ENCODE results near the gene SPATA9. TPM values are rescaled to one million over a fixed set of nuclear protein-coding genes. Genes with fewer than 3 reads are reported as not detected.
"Not testable (repeated sequence)": the region's sequence is repeated elsewhere in the genome, so short reads cannot be mapped to it uniquely, and the experiment has no call there.

SPATA9 gene
- polyA plus RNA-seq, 4 donors = 1.1 to 2.3 (median 1.5) TPM

DNA sequence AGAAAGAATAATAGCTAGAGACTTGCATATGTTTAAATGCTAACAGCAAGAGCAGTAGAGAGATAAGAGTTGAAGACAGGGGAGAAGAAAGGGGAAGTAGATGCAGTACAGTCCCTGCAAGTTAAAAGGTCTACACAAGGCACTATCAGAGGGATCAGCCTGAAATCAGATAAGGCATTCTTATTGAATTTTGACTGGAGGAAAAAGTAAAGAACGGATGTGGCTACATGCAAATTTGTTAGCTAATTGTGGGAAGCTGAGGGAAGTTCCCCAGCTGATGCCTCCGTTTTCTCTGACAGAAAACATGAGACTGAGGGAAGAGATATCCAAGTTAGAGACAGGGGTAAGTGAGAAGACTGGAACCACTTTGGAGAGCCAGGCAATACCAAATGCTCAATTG is 35.4 kb upstream of the SPATA9 start:
- no peak for DNase-seq (ENCODE audit: low read depth in 4 of 4, low spot score in 3 of 4)

DNA sequence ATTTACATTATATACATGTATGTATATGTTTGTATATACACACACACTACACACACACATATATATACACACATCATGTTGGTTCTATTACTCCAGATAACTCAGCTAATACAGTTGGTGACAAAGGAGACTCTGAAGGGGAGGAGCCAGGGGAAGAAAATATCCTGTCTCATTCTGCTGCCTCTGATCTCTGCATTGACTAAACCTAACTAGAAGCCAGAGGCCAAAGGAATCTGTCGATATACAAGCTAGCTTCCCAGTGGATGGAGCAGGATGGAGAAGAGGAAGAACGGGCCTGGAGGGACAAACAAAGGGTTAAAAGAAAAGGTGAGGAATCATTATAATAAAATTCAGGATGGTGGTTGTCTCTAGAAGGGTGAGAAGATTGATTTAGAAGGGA is 34.6 kb upstream of the SPATA9 start:
- no peak for DNase-seq (ENCODE audit: low read depth in 4 of 4, low spot score in 3 of 4)

DNA sequence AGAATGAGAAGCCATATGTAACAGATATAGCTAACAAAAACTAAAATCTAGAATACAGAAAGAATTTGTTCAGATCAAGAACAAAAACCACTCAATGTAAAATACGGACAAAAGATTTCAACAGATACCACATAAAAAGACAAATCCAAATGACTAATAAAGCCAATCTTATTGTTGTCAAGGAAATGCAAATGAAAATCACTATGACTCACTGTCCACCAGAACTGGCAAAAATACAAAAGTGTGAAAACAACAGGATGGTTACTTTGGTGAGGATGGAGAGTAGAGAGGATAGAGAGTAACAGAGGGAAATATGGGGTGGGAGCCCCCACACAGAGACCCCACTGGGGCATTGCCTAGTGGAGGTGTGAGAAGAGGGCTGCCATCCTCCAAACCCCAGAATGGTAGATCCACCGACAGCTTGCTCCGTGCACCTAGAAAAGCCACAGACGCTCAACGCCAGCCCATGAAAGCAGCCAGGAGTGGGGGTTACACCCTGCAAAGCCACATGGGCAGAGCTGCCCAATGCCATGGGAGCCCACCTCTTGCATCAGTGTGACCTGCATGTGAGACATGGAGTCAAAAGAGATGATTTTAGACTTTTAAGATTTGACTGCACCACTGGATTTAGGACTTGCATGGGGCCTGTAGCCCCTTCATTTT is 33.1 kb upstream of the SPATA9 start:
- DNase-seq (ENCODE audit: low read depth in 4 of 4, low spot score in 3 of 4) = no peak

DNA sequence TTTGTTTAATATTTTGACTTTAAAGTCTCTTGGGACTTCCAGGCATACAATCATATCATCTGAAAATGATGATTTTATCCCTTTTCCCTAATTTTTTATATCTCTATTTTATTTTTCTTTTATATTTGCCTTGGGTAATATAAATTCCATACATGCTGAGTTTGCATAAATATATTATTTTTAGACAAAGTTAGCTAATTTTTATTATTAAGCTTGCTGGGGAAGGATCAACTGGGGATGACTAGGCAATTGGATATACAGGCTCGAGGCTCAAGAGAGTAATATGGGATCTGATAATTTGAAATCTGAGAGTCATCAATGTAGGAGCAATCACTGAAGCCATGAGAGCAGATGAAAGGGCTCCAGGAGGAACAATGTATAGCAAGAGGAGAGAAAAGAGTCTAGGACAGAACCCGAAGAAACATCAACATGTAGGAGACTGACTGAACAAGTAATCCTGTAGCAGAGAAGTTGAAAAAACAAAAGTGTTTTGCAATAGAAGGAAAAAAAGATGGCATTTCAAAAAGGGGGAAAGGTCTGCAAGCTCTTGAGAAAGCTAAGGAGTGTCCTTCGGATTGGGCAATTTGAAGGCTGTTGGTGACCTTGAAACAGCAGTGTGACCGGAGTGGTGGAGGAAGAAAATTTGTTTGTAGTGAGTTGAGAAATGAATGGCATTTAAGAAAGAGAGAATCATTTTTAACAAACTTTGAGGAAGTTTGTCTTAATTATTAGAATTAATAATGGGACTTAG is 31.3 kb upstream of the SPATA9 start:
- no peak for DNase-seq (ENCODE audit: low read depth in 4 of 4, low spot score in 3 of 4)

DNA sequence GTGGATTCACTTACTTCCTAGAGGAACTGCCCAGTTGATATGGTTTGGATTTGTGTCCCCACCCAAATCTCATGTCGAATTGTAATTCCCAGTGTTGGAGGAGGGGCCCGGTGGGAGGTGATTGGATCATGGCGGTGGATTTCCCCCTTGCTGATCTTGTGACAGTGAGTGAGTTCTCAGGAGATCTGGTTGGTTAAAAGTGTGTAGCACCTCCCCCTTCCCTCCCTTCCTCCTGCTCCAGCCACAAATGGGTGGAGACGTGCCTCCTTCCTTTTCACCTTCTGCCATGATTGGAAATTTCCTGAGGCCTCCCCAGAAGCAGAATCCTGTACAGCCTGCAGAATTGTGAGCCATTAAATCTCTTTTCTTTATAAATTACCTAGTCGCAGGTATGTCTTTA is 30.5 kb upstream of the SPATA9 start:
- not testable (repeated sequence) for DNase-seq (ENCODE audit: low read depth in 4 of 4, low spot score in 3 of 4)

DNA sequence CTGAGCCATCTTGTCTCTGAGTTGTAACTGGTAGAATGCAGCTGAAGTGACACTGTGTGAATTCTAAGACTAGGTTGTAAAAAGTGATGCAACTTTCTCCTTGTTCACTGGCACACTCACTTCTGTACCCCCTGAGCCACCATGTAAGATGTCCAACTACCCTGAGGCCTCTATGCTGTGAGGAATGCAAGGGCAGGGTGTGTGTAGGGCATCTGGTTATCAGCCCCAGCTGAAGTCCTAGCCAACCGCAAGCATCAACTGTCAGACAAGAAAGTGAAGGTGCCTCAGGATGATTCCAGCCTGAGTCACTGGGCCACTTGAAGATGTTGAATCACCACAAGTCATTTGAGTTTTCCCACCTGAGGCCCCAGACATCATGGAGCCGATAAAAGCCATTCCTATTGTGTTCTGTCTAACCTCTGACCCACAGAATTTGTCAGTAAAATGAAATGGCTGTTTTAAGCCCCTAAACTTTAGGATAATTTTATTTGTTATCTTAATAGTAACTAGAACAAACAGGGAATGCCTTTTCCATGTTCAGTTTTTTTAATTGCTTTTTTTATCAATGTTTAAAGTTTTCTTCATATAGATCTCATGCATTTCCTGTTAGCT is 29.7 kb upstream of the SPATA9 start:
- DNase-seq (ENCODE audit: low read depth in 4 of 4, low spot score in 3 of 4) = no peak

DNA sequence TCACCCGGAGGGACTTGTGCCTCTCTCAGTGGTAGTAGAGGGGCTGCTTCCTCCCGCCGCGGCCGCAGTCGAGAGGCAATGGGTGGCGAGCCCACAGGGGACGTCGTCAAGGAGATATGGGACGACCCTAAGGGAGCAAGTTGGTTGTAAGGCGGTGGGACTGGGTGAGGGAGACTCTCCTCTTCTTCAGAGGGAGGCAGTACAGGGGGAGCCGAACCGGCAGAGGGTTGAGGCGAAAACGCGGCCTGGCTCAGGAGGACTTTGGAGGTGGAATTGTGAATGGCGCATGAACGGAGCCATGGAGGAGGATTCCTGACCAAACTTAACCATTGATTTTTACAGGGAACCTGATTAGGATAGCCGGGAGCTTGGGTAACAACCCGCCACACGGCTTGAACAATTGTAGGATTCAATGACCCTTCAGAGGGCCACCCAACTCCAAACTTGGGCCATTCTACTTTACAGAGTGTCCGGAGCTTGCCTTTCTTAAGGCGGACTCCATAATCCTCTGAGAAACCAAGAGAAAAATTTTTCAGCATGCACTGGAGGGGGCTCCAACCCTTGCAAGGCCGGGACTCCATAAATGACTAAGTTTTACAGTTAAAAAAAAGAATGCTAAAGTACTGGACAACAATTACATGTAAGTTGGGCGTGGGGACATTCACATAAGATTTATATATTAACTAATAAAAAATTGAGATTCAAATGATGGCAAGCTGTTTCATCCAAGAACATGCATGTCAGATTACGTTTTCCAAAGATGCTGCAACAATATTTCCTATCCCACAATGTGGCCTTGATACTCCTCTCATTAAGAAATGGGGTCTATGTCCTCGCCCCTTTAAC is 28.9 kb upstream of the SPATA9 start:
- DNase-seq (ENCODE audit: low read depth in 4 of 4, low spot score in 3 of 4) = no peak

DNA sequence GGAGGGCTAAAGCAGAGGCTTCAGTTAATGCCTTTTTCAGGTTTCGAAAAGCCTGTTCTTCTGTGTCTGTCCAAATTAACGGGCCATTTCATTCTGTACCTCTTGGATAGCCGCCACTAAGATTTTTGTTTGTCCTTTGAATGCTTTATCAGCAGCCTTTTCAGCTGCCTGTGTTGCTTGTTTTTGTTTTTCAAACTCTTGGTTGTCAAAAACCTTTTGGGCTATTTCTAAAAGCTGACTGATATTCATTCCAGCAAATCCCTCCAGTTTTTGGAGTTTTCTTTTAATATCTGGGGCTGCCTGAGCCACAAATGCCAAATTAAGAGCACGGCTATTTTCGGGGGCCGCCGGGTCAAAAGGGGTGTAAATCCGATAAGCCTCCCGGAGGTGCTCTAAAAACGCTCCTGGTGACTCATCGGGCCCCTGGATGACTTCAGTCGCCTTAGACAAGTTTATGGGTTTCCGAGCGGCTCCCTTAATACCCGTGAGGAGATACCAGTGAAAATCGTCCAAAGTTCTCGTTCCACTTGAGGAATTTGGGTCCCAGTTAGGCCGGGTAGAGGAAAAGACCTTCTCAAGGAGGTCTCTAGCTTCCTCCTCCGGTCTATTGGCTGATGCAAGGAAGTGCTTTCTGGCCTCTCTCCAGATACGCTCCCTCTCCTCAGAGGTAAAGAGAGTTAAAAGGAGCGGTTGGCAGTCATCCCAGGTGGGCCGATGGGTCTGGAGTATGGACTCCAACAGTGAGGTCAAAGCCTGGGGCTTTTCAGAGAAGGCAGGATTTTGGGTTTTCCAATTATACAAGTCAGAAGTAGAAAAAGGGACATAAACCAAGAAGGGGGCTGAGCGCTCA is 28.1 kb upstream of the SPATA9 start:
- not testable (repeated sequence) for DNase-seq (ENCODE audit: low read depth in 4 of 4, low spot score in 3 of 4)

DNA sequence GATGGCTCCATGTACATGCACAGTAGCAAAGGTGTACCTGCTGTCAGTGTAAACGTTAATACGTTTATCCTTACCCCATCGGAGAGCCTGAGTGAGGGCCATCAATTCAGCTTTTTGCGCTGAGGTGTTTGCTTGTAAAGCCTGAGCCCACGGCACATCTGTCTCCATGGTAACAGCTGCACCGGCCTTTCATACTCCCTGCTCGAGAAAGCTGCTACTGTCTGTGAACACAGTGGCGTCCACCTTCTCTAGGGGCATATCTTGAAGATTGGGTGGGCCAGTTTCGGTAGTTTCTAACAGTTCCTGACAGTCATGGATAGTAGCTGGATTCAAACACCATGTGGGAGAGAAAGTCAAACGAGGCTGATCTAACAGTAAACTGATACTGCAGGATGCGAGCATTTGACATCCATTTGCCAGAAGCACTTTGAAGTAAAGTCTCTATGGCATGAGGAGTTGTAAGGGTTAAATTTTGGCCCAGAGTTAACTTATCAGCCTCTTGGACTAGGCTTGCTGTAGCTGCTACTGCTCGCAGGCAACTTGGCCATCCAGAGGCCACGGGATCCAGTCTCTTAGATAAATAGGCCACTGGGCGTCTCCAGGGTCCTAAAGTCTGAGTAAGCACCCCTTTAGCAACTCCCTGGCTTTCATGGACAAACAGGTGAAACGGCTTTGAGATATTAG is 27.3 kb upstream of the SPATA9 start:
- DNase-seq (ENCODE audit: low read depth in 4 of 4, low spot score in 3 of 4) = no peak

DNA sequence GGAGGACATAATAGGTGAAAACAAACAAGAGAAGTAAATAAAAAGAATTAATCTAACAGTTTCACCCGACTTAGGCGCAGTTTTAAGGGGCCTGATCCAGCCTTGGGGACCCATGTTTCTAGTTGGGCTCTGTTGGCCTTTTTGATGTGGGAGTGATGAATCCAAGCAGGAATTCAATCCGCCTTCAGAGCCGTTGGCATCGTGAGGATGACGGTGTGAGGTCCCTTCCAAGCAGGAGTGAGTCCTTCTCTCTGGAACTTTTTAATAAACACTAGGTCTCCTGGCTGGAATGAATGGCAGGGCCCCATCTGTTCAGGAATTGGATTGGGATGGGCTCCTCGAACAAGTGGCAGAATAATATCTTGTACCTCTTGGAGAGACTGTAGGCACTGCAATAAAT is 26.1 kb upstream of the SPATA9 start:
- DNase-seq (ENCODE audit: low read depth in 4 of 4, low spot score in 3 of 4) = no peak

DNA sequence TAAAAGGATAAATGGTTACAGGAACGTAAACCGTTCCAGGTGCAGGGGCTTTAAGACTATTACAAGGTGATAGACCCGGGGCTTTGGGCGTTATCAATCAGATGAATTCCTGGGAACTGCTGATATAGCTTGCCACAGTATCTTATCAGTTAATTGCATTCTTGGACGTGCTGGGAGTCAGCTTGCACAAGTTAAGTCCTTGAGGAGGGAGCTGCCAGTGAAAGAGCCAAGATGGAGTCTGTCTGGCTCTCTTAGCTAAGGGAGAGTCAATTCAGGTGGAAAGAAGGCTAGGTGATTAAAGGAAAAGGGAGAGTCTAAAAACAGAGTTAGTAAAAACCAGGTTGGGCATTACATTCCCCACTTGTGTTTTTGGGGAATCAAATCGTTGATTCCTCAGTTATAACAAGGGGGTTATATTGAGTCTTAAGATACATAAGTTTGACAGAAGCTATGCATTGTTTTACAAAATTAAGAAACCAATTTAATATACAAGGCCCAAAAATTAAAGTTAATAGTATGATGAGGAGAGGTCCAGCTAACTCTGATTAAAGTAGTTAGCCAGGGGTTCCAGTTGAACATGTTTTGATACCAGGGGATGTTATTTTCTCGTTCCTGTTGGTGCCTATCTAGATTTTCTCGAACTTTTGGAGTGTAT is 24.9 kb upstream of the SPATA9 start:
- DNase-seq (ENCODE audit: low read depth in 4 of 4, low spot score in 3 of 4) = not testable (repeated sequence)

DNA sequence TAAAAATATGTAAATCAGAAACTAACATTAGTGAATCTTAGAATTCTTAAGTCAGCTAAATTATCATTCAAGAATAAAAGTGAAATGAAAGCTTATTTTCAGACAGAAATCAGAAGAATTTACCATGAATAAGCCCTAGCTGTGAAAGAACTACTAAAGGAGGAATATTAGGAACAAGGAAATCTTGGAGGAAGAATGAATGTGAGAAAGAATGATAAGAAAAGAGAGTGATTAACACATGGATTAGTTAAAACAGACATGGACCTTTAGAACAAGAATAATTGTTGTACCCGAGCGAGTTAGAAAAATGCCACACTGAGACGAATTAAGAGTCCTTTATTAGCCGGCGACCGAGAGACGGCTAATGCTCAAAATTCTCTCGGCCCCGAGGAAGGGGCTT is 24.3 kb upstream of the SPATA9 start:
- no peak for DNase-seq (ENCODE audit: low read depth in 4 of 4, low spot score in 3 of 4)

DNA sequence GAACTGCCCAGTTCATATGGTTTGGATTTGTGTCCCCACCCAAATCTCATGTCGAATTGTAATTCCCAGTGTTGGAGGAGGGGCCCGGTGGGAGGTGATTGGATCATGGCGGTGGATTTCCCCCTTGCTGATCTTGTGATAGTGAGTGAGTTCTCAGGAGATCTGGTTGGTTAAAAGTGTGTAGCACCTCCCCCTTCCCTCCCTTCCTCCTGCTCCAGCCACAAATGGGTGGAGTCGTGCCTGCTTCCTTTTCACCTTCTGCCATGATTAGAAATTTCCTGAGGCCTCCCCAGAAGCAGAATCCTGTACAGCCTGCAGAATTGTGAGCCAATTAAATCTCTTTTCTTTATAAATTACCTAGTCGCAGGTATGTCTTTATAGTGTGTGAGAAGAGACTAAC is 23.4 kb upstream of the SPATA9 start:
- not testable (repeated sequence) for DNase-seq (ENCODE audit: low read depth in 4 of 4, low spot score in 3 of 4)

DNA sequence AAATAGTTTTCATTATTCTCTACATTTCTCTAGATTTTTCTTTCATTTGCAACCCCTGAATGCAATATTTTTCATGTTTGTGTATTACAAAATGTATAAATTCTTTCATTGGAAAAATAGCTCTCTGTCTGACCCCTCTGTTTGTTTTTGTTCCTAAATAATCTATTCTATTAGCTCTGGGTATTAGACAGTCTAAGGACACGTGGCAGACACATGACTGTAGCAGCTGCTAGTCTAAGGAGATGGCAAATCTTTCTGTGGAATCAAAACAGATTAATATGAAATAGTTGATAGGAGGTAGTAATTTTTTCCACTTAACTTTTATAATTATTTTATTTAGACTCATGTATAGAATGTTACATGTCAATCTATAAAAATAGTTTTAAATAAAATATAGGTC is 21.4 kb upstream of the SPATA9 start:
- DNase-seq (ENCODE audit: low read depth in 4 of 4, low spot score in 3 of 4) = no peak

DNA sequence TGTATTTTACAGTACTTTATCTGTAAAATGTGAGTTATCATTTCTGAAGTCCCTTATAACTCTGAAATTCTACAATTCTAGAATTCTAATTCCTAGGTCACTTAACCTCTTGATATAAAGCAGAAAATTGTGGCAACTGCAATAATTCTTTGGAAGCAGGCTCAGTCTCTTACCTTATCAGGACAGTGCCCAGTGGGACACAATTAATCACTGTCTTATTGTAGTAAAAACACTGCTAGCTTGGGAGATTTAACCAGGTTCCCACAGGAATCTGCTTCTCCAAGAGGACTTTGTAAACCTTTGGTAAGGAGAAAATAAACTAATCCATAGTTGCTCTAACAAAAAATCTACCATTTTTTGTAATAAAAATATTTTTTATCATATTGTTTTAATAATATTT is 18.3 kb upstream of the SPATA9 start:
- no peak for DNase-seq (ENCODE audit: low read depth in 4 of 4, low spot score in 3 of 4)

DNA sequence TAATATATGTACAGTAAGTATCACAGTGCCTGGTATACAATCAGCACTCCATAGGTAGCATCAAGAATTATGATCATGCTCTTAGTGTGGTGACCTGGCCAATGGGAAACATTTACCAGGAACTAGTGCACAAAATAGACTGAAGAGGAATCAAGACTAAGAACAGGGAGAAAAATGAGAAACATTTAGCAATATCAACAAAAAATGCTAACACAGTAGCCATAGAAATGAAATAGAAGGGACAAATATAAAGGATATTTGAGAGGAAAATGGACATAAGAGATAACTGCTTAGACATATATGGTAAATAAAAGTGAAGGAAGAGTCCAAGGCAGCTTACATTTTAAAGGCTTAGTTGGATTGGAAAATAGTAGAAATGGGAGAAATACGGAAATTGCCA is 16.5 kb upstream of the SPATA9 start:
- DNase-seq (ENCODE audit: low read depth in 4 of 4, low spot score in 3 of 4) = no peak

DNA sequence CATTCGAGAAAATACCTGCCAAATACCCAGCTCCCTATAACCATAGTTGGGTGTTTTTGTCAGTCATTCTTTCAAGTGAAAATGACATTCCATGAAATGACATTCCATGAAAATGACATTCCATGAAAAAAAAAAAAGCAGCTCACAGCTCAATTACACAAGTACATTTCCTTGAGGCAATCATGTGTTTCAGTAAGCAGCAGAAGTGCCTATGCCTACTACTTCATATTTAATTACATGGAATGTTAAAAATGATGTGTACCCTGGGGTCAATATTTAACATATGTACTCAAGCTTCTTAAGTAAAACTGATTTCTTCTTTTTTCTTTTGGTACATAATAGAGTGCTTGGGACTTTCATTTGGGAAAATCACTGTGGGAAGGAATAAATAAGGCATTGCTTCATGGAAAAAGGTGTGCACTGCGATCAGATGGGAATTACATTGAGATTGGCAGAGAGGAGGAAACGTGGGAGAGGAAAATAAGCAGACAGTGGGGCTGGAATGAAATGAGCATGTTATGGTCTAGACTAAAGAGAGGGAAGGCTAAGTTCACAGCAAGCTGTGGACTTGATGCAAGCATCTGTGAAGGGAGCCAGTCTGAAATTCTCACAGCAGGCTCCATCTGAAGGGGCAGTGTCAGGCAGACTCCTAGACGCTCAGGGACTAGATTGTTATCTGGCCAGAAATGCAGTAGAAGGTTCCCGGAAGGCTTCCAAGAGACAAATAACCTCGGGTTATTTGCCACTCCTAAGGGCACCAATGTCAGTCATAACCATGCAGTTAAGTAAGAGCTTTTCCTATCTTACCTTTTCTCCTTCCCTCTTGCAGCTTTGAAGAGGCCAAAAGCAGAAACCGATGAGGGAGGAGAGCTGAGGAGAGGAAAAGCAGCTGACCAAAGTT is 15.2 kb upstream of the SPATA9 start:
- DNase-seq (ENCODE audit: low read depth in 4 of 4, low spot score in 3 of 4) = peak in 2 of 4 donors; percentile 31 to 33

DNA sequence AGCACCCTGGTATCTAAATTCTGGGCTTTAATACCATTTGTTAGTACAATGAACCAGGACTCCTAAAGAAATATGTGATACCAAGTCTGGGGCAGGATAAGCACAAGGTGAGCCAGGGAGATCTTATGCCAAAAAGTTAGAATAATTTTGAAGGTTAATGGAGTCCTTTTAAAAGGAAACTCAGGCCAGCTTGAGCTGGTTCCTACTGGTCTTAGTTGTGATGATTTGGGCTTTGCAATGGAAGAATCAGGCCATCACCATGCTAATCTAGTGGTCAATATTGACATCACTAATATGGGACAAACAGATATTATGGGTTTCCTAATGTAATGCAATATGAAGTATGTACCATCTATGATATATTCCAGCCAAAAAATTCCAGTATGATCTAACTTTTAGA is 7.5 kb upstream of the SPATA9 start:
- DNase-seq (ENCODE audit: low read depth in 4 of 4, low spot score in 3 of 4) = no peak
